Heart left ventricle (tissue), 13 donors: ENCODE results near the gene ARAP1.

Experiments
- CTCF ChIP-seq, 12 donors: fragments of 200-600 bp; sonication (generic) in 4 of 12; IDR thresholded peaks; one replicate each; pipeline versions ENCODE4 v1.5.0 to v1.8.0; 2018 to 2022; ENCODE audit warnings: antibody characterized with exemption in 12 of 12, mild to moderate bottlenecking in 5 of 12
- POLR2A ChIP-seq, 2 donors: fragments of 450-650 bp; IDR thresholded peaks; one replicate each; pipeline ENCODE4 v1.6.1; 2017; ENCODE audit warnings: antibody characterized with exemption in 2 of 2, mild to moderate bottlenecking in 2 of 2, moderate library complexity in 2 of 2
- donor health status: ischemic (EF 13 %, LVEDD 7.1; RV severe dilation, severe dysfunction).
- donor health status: DM: no; HTN: yes; CAD: no.
- donor health status: DM: no; HTN: no; CAD: no.
- donor health status: ischemic (EF 25% LVEDD 6.9; RV normal size, moderate dysfunction).
- donor health status: ischemic (EF 25% LVEDD 5.7; RV mildly dilated, moderate dysfunction).
- donor health status: ischemic (EF 35%, LVEDD 5.7; RV mildly dilated, moderate dysfunction).
- donor health status: nonischemic (EF 11% LVEDD 7.7; RV severe dilation, severe dysfunction).
- donor health status: DM: yes; HTN: yes; CAD: no.
- donor health status: PGD.
- donor health status: ischemic (EF 29% LVEDD 5.4; RV normal size, mild dysfunction).
- donor health status: nonischemic (EF 23%, LVEDD 6.1; RV moderate dilation, normal function).

GRCh38 chr11:72737336-72737735 is 14.9 kb downstream of the ARAP1 start:
- TF ChIP-seq POLR2A (IDR thresholded peaks at IDR 0.05) = no peak
- TF ChIP-seq CTCF (IDR thresholded peaks at IDR 0.05) = no peak
